OCI-LY3 (cell line): Measurements from ENCODE around the gene NBPF3.

ENCODE experiments used
- EZH2phosphoT487 ChIP-seq: fragments of 200-600 bp; shearing (Covaris generic); IDR thresholded peaks from 2 replicates; pipeline ENCODE4 v1.6.1; 2018; ENCODE audit warnings: antibody characterized with exemption, mixed run types, low read depth
- TF ChIP-seq, protein P1 (sequence below): fragments of 200-600, 300-600 bp; sonication (generic); IDR thresholded peaks from 2 replicates; pipeline ENCODE4 v1.5.1; 2014; ENCODE audit warnings: antibody characterized with exemption, low read length, low read depth

DNA sequence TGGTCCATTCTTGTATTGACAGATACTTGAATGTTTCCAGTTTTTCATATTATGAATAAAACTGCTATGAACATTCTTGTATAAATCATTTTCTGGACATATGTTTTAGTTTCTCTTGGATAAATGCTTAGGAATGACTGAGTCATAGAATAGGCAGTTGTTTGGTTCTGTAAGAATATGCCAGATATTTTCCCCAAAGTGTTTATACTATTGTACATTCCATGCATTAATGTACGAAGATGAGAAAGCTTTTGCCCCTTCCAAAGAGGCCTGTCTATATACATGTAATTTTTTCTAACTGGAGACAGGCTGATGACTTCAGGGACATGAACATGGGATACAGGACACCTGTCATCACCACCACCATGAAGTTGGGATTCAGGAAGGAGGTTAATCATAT, 11.3 kb downstream of the NBPF3 start:
- TF ChIP-seq, protein P1, sequence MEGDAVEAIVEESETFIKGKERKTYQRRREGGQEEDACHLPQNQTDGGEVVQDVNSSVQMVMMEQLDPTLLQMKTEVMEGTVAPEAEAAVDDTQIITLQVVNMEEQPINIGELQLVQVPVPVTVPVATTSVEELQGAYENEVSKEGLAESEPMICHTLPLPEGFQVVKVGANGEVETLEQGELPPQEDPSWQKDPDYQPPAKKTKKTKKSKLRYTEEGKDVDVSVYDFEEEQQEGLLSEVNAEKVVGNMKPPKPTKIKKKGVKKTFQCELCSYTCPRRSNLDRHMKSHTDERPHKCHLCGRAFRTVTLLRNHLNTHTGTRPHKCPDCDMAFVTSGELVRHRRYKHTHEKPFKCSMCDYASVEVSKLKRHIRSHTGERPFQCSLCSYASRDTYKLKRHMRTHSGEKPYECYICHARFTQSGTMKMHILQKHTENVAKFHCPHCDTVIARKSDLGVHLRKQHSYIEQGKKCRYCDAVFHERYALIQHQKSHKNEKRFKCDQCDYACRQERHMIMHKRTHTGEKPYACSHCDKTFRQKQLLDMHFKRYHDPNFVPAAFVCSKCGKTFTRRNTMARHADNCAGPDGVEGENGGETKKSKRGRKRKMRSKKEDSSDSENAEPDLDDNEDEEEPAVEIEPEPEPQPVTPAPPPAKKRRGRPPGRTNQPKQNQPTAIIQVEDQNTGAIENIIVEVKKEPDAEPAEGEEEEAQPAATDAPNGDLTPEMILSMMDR: no peak
- no peak for TF ChIP-seq EZH2phosphoT487
